GM19328 (cell line): ENCODE measurements around the gene INPP4B.

Experiments
- ATAC-seq: cut with Tn5 transposase; IDR thresholded peaks from one replicate; pipeline ENCODE4 v1.9.1; 2021; ENCODE audit warnings: mild to moderate bottlenecking, moderate library complexity; ENCODE audit not compliant: unreplicated experiment

The INPP4B gene

GRCh38 chr4:142164767-142165500, 681.2 kb downstream of the INPP4B start:
- ATAC-seq = no peak

- no peak for ATAC-seq
These were observed 685.0 kb downstream of the INPP4B start for GRCh38 chr4:142161086-142161485.

- ATAC-seq = no peak
These were observed 685.6 kb downstream of the INPP4B start for GRCh38 chr4:142160509-142160908.

- no peak for ATAC-seq
These were observed 687.1 kb downstream of the INPP4B start for GRCh38 chr4:142158980-142159379.

- no peak for ATAC-seq
These were observed 689.8 kb downstream of the INPP4B start for GRCh38 chr4:142156256-142156655.

GRCh38 chr4:142155347-142155746, 690.8 kb downstream of the INPP4B start:
- no peak for ATAC-seq

- ATAC-seq = no peak
These were observed 695.6 kb downstream of the INPP4B start for GRCh38 chr4:142150483-142150882.

GRCh38 chr4:142144813-142145212, 701.3 kb downstream of the INPP4B start:
- ATAC-seq = no peak

- no peak for ATAC-seq
These were observed 703.6 kb downstream of the INPP4B start for GRCh38 chr4:142142366-142143054.

GRCh38 chr4:142141224-142141623, 704.9 kb downstream of the INPP4B start:
- no peak for ATAC-seq

GRCh38 chr4:142130666-142131065, 715.4 kb downstream of the INPP4B start:
- ATAC-seq = no peak

- ATAC-seq = no peak
These were observed 716.2 kb downstream of the INPP4B start for GRCh38 chr4:142129931-142130330.

GRCh38 chr4:142129473-142129872, 716.6 kb downstream of the INPP4B start:
- no peak for ATAC-seq

GRCh38 chr4:142128529-142128928, 717.6 kb downstream of the INPP4B start:
- ATAC-seq = no peak

GRCh38 chr4:142126890-142127497, 719.1 kb downstream of the INPP4B start:
- ATAC-seq = peak; percentile 75

- no peak for ATAC-seq
These were observed 721.2 kb downstream of the INPP4B start for GRCh38 chr4:142124874-142125273.

- ATAC-seq = no peak
These were observed 724.4 kb downstream of the INPP4B start for GRCh38 chr4:142121448-142122350.

- no peak for ATAC-seq
These were observed 725.2 kb downstream of the INPP4B start for GRCh38 chr4:142120921-142121320.

GRCh38 chr4:142112451-142112850, 733.6 kb downstream of the INPP4B start:
- ATAC-seq = no peak

- no peak for ATAC-seq
These were observed 736.0 kb downstream of the INPP4B start for GRCh38 chr4:142110136-142110535.

- no peak for ATAC-seq
These were observed 742.1 kb downstream of the INPP4B start for GRCh38 chr4:142104041-142104440.
